ENCODE data around the gene HTR2B.
"Not testable (repeated sequence)": the region's sequence is repeated elsewhere in the genome, so short reads cannot be mapped to it uniquely, and the experiment has no call there.

Gene HTR2B

GRCh38 chr2:231133365-231134099 is 8.7 kb upstream of the HTR2B start:
- no peak for DNase-seq (ENCODE audit: low read depth)

GRCh38 chr2:231132129-231132528 is 7.3 kb upstream of the HTR2B start:
- no peak for DNase-seq (ENCODE audit: low read depth)

DNA sequence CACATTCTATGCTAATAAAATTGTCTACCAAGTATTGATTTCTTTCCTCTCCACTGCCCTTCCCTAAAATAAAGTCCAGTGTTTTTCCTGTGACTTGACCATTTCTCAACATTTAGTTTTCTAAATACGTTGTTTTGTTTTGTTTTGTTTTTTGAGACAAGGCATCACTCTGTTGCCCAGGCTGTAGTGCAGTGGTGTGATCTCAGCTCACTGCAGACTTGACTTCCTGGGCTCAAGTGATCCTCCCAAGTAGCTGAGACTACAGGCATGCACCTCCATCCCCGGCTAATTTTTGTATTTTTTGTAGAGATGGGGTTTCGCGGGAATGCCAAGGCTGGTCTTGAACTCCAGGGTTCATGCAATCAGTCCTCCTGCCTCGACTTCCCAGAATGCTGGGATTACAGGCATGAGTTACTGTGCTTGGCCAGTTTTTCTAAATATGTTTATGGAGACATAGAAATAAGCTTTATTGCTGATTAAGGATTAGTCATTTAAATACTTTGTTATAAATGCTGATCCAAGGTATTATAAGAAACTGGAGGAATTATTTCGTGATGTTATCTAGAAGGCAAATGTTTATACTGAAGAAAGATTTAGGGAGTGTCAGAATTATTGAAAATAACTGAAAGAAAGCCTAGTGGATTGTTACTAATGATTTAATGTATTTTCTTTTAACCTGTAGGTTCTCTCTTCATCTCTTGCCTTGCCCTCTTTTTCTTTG is 5.7 kb upstream of the HTR2B start:
- DNase-seq (ENCODE audit: low read depth), result no peak

DNA sequence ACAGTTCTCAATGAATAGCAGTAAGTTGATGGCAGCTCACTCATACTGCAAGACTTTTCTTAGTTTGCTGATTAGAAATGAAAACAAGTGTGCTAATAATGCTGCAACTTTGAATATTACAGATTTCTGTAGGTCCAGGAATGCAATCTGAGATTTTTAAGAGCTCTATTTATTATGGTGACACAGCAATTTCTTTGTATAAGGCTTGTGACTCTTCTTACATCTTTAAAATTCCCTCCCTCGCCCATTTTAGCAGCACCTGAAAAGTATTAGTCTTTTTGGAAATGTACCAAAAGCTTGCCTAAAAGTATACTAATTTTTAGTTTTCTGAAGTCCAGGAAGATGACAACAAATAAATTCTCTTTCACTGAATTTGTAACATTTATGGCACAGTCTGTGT is 4.4 kb upstream of the HTR2B start:
- no peak for DNase-seq (ENCODE audit: low read depth)

DNA sequence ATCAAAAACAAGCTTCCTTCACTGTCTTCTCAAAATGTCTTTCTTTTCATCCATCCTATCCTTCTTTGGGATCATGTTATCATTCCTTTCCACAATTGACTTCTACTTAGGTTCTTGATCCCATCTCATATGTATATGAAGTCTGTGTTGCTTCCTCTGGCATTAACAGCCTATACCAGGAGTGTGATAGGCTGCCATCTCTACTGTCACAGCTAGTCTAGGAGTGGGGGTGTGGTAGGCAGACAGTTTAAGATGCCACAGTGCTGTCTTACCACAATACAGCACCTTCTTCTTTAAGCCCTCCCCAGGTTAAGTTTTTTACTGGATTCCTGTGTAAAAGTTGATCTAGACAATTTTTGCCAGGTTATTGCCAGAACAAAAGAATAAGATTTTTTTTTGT is 3.7 kb upstream of the HTR2B start:
- no peak for DNase-seq (ENCODE audit: low read depth)

GRCh38 chr2:231127936-231128335 is 3.1 kb upstream of the HTR2B start:
- DNase-seq (ENCODE audit: low read depth), result no peak

- DNase-seq (ENCODE audit: low read depth), result no peak
Measured at GRCh38 chr2:231127480-231127879, 2.6 kb upstream of the HTR2B start.

DNA sequence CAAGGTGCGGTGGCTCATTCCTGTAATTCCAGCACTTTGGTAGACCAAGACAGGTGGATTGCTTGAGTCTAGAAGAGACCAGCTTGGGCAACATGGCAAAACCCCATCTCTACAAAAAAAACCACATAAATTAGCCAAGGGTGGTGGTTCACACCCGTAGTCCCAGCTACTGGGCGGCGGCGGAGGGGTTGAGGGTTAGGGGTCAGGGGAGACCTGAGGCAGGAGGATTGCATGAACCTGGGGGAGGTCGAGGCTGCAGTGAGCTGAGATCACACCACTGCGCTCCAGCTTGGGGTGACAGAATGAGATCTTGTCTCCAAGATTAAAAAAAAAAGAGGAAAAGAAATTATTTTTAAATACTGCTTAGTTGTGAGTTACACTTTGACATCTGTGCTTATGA is 1.3 kb upstream of the HTR2B start:
- DNase-seq (ENCODE audit: low read depth), result no peak

GRCh38 chr2:231123362-231123898 is 1.4 kb downstream of the HTR2B start:
- no peak for DNase-seq (ENCODE audit: low read depth)

GRCh38 chr2:231118614-231118942 is 6.3 kb downstream of the HTR2B start:
- DNase-seq (ENCODE audit: low read depth), result no peak

GRCh38 chr2:231117922-231118613 is 6.8 kb downstream of the HTR2B start:
- DNase-seq (ENCODE audit: low read depth), result no peak

- no peak for DNase-seq (ENCODE audit: low read depth)
Measured at GRCh38 chr2:231117148-231117547, 7.7 kb downstream of the HTR2B start.

DNA sequence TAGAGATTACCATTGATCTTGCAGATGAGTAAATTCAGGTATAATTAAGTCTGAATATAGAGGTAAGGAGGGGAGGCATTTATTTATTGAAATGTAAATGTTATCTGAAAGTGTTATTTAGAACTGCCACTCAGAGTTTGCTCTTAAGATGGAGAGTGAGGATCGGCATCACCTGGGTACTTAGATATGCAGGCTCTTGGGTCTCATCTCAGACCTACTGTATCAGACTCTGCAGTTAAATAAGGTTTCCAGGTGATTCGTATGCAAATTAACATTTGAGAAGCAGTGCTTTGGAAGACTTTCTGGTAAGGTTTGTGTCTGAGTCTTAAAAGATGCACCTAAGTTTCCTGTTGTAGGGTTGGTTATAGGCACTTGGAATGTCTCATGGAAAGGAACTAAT is 9.2 kb downstream of the HTR2B start:
- no peak for DNase-seq (ENCODE audit: low read depth)

- no peak for DNase-seq (ENCODE audit: low read depth)
Measured at GRCh38 chr2:231113489-231113888, 11.4 kb downstream of the HTR2B start.

DNA sequence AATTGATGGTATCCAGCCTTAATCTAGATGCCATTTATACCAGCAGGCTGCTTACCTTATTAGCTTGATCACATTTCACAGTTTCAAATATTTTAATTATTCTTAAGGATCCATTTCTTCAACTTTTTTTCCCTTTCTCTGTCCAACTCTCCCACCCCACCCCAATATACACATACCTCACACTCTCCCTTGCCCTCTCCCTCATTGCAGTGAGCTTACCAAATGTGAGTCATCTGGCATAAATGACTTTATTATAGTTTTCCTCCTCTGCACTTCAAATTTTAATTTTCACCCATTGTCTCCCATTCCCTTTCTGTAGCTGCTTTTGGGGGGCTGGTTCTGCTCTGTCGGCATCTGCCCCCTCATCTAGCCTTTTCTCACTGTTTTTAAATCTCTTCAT is 12.9 kb downstream of the HTR2B start:
- no peak for DNase-seq (ENCODE audit: low read depth)

GRCh38 chr2:231110551-231110950 is 14.3 kb downstream of the HTR2B start:
- no peak for DNase-seq (ENCODE audit: low read depth)

- peak; percentile 26 for DNase-seq (ENCODE audit: low read depth)
Measured at GRCh38 chr2:231104115-231104713, 20.6 kb downstream of the HTR2B start.

GRCh38 chr2:231102772-231103171 is 22.1 kb downstream of the HTR2B start:
- DNase-seq (ENCODE audit: low read depth), result no peak

- DNase-seq (ENCODE audit: low read depth), result no peak
Measured at GRCh38 chr2:231100990-231101389, 23.9 kb downstream of the HTR2B start.

GRCh38 chr2:231100321-231100720 is 24.5 kb downstream of the HTR2B start:
- DNase-seq (ENCODE audit: low read depth), result not testable (repeated sequence)

GRCh38 chr2:231099918-231100317 is 24.9 kb downstream of the HTR2B start:
- DNase-seq (ENCODE audit: low read depth), result no peak

- DNase-seq (ENCODE audit: low read depth), result no peak
Measured at GRCh38 chr2:231094736-231095346, 30.0 kb downstream of the HTR2B start.
